HG02642 (cell line): ENCODE measurements around the gene SHISA7.

Experiments used
- ATAC-seq: cut with Tn5 transposase; IDR thresholded peaks from one replicate; pipeline ENCODE4 v1.9.1; 2021; ENCODE audit warnings: mild to moderate bottlenecking; ENCODE audit not compliant: unreplicated experiment, poor library complexity

Gene SHISA7

GRCh38 chr19:55443045-55443823 is at the start of gene SHISA7:
Gene SHISA7 (minus strand): TSS chr19:55443300. CDS start chr19:55442863, 437 bp downstream.
- ATAC-seq = no peak

DNA sequence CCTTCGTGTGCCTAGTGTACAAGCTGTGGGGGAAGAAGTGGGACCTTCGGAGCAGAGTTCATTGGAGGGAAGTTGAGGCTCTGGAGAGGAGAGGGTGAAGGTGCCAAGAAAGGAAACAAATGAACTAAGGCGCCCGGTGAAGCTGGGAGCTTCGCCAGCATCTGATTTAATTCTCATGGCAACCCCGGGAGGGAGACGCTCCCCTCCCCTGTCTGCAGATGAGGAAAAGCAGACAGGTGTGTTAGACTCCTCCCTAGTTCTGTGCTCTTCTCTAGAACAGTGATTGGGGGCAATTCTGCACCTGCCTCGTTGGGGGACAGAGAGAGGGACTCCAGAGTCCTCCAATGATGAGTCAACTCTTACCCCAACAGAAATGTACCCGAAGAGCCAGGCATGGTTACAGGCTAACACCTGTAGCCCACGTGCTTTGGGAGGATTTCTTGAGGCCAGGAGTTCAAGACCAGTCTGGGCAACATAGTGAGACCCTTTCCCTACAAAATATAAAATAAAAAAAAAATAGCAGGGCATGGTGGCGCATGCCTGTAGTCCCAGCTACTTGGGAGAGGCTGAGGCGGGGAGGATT is 49.4 kb upstream of the SHISA7 start:
- no peak for ATAC-seq

DNA sequence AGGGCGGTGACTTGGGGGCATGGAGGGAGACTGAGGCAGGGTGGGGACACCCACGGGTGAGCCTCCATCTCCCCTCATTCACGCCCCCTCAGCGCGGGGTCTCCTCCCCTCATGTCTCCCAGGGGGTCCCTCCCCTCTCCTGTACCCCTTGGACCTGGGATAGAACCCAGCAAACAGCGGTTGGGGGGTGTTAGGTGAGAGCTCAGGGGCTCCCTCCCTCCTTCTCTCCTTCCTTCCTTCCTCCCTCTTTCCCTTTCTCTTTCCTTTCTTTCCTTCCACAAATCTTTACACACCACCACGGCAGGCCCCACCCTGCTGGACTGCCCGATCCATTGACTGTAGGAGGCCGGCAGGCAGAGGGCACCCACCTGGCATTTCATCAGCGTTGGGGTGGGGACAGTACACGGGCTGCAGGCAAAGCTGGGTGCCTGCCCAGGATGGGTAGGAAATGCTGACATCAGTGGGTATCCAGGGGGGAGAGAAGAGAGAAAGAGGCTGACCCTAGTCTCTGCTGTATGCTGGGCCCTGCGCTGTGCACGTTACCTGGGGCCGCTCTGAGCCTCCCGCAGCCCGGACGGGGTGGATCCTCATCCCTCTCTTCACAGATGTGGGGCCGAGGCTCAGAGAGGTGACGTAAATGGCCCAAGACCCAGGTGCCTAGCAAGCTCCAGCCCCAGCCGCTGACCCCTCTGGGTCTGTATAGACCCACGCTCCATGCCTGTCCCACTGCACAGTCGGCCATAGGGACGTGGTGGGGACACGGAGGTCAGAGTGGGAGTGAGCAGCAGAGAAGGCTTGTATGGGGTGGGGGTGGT is 48.7 kb upstream of the SHISA7 start:
- ATAC-seq = no peak

- ATAC-seq = no peak
Measured at GRCh38 chr19:55490478-55491432, 47.7 kb upstream of the SHISA7 start.

- no peak for ATAC-seq
Measured at GRCh38 chr19:55489711-55490477, 46.8 kb upstream of the SHISA7 start.

GRCh38 chr19:55488986-55489710 is 46.0 kb upstream of the SHISA7 start:
- ATAC-seq = no peak

DNA sequence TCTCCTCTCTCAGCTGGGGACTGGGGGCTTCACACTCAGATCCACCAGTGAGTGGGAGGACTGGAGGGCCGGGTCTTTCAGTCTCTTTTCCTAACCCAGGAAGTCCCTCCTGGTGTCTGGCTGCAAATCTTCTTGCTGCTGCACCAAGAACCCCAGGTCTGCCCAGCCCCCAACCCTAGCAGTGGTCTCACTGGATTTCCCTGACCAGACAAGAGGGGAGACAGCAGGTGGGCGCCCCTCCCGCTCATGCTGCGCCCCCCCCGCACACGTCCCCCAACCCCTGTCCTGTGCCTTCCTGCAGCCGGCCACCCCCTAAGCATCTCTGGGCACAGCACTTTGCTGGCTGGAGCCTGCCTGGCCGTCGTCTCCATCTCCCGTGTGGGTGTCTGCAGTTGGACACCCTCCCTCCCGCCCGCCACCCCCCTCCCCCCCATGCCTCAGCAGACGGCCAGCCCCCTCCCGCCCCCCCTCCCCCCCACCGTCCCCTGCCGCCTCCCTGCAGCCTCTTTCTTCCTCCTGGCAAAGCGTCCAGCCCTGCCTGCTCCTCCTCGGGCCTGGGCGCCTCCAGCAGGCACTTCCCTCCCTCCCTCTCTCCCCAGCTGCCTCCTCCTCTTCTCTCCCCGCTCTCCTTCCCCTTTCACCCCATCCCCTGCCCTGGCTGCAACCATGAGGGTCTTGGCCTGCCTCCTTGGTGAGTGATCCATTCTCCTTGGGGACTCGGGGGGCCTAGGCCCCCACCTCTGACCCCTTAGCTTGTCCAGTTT is 45.0 kb upstream of the SHISA7 start, which contains the start of gene SSC5D:
SSC5D (plus strand) TSS at position 513 of the 764 bp plus-strand sequence; CDS start at position 667, 154 bp downstream.
- ATAC-seq = no peak

- ATAC-seq = no peak
Measured at GRCh38 chr19:55486971-55487923, 44.1 kb upstream of the SHISA7 start.

DNA sequence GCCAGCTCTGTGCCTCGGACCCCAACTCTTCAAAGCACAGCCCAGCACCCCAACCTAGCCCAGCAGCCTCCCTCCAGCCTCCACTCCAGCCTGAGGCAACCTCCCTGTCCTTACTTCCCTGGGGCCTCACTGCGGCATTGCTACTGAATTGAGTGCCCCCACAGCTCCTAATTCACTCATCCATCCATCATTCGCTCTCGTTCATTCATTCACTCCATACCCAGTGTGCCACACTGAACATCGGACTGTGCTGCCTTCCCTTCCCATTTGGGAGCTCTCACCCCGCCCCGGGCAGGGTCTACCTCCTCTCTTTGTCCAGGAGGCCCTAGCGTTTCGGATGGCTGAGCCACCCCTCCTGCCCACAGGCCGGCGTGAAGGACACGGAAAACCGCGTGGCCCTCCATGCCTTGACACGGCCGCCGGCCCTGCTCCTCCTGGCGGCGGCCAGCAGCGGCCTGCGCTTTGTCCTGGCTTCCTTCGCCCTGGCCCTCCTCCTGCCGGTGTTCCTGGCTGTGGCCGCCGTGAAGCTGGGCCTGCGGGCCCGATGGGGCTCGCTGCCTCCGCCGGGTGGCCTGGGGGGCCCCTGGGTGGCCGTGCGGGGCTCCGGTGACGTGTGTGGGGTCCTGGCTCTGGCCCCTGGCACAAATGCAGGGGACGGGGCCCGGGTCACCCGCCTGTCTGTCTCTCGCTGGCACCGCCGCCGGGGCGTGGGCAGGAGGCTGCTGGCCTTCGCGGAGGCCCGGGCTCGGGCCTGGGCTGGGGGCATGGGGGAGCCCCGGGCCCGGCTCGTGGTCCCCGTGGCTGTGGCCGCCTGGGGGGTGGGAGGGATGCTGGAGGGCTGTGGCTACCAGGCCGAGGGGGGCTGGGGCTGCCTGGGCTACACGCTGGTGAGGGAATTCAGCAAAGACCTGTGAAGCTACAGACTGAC is 43.2 kb upstream of the SHISA7 start:
- ATAC-seq = no peak

DNA sequence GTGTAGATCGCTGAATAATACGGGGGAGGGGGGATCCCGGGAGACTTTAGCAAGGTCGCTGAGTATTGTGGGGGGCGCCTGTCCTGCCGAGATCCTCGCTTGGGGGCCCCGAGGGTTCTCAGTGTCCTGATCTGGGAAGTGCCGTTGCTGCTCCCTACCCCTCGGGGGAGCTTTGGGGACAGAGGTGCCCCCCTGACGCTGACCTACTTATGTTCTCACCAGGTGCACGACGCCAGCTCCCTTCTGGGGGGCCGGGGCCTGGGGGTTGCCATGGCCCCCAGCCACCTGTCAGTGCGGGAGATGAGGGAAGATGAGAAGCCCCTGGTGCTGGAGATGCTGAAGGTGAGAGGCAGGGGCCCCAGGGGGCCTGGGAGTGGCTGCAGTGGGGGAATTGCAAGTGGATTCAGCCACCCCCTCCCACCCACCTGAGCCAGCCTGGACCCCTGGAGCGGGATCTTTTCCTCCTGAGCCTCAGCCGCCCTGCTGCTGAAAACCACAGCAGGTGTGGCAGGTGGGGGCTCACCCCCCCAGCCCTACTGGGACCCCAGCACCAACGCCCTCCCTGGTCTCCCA is 42.4 kb upstream of the SHISA7 start:
- no peak for ATAC-seq

- peak; percentile 67 for ATAC-seq
Measured at GRCh38 chr19:55484593-55485438, 41.7 kb upstream of the SHISA7 start, which contains the start of gene NAT14. Gene NAT14 (plus strand): TSS chr19:55485188. CDS start chr19:55485709, 521 bp downstream.

- ATAC-seq = no peak
Measured at GRCh38 chr19:55483706-55484592, 40.8 kb upstream of the SHISA7 start.

DNA sequence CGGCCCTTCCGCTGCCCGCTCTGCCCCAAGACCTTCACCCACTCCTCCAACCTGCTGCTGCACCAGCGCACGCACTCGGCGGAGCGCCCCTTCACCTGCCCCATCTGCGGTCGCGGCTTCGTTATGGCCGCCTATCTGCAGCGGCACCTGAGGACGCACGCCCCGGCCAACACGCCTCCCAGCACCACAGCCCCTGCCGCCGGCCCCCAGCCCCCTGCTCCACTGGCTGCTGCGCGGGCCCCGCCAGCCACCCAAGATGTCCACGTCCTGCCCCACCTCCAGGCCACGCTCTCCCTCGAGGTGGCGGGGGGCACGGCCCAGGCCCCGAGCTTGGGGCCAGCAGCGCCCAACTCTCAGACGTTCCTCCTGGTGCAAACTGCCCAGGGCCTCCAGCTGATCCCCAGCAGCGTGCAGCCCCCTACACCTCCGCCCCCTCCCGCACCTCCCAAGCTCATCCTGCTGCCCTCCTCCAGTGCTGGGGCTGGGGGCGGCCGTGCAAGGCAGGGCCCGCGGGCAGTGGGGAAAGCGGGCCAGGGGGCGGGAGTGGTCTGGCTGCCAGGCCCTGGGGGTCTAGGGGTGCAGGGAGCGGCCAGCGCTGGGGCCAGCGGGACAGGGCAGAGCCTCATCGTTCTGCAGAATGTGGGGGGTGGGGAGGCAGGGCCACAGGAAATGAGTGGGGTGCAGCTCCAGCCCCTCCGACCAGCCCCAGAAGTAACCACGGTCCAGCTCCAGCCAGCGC is 40.0 kb upstream of the SHISA7 start:
- ATAC-seq = no peak
